Ovary (tissue), 3 donors: ENCODE data around the gene CREB3L1.

Experiments
- CTCF ChIP-seq, 3 donors: fragments of 450-650 bp in 2 of 3; fragments of 200-600 bp in 1 of 3; IDR thresholded peaks; one replicate each; pipeline versions ENCODE4 v1.5.1 to v1.8.0; 2016 to 2022; ENCODE audit warnings: antibody characterized with exemption in 3 of 3, mild to moderate bottlenecking in 1 of 3
- EP300 ChIP-seq: sonication (generic); formaldehyde crosslinking; IDR thresholded peaks from one replicate; pipeline ENCODE4 v1.6.1; 2017; ENCODE audit warnings: antibody characterized with exemption
- POLR2A ChIP-seq: fragments of 450-650 bp; IDR thresholded peaks from one replicate; pipeline ENCODE4 v1.6.1; 2017; ENCODE audit warnings: antibody characterized with exemption, mild to moderate bottlenecking, moderate library complexity
- donor health status: DM: no; HTN: no; CAD: no.

DNA sequence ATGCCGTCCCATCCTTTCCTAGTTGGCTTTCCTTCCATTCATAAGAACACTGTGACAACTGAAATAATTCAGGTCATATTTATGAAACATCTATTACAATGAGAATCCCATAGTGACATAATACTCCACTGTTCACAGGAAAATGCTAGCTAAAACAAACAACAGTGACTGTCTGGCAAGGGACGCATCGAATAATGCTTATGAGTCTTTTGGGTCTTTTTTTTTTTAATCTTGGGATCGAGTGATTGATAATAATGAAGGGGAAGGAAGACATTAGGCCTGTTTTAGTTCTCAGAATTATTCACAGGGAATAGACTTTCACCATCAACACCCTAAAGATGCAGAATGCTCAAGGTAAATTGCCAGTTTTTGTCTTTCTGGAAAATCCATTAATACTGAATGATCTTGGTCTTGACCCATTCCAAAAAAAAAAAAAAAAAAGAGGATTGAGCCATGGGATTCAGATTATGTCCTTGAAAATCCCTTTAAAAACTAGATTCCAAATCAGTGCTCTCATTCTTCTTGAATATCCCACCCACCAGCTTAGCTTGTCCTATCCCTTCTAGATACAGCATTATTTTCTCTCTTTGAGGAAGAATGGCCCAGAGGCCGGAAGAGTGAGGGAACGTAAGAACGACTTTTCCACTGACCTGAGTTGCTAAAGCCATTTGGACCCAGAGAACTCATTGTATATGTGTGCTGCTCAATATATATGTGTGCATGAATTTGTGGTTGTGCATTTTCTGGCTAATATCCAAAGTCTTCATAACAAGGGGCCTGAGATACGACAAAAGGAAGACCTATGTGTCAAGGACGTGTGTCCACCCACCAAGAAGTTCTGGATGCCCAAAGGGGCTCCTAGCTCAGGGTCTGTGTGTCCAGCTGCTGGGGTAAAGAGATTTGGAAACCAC is 35.2 kb upstream of the CREB3L1 start:
- no peak for TF ChIP-seq CTCF (IDR thresholded peaks at IDR 0.05)
- no peak for TF ChIP-seq POLR2A
- TF ChIP-seq EP300 = no peak
